Lower leg skin (tissue), 4 donors: ENCODE measurements around the gene RGP1. TPM values are rescaled to one million over a fixed set of nuclear protein-coding genes. Genes with fewer than 3 reads are reported as not detected.

Source experiments
- DNase-seq, 2 donors: peaks; one replicate each; pipeline ENCODE4 v3.0.0-alpha.2; 2019; ENCODE audit warnings: low spot score in 2 of 2
- H3K4me3 ChIP-seq: fragments of 200-600 bp; sonication (generic); 2 replicates; pipeline ENCODE4 v1.5.1; 2017; ENCODE audit warnings: mild to moderate bottlenecking, low read depth; ENCODE audit not compliant: poor library complexity, severe bottlenecking
- POLR2A ChIP-seq, 2 donors: fragments of 450-650 bp; IDR thresholded peaks; one replicate each; pipeline ENCODE4 v1.6.1; 2016 to 2017; ENCODE audit warnings: antibody characterized with exemption in 2 of 2, mild to moderate bottlenecking in 1 of 2, moderate library complexity in 1 of 2
- WGBS, 2 donors: methylation state at CpG; one replicate each; pipeline ENCODE4 v1.1.5; 2018; 5-methylcytosine and 5-hydroxymethylcytosine counted together
- intact Hi-C: fragments of 100-400 bp; cut with DNase I; formaldehyde crosslinking; loops from one replicate; pipeline ENCODE4 v1.15.0; 2023; ENCODE audit warnings: low total_unique reads
- total RNA-seq, 4 donors: library from RNA; depleted of rRNA; stranded (reverse); fragments of >200 nt; gene quantifications; one replicate each; pipeline ENCODE4 v1.1.0, GENCODE V29; 2016
- TF ChIP-seq, protein P1 (sequence below), 3 donors: fragments of 450-650 bp; IDR thresholded peaks; one replicate each; pipeline ENCODE4 v1.5.1; 2016; ENCODE audit warnings: antibody characterized with exemption in 3 of 3, mild to moderate bottlenecking in 3 of 3, moderate library complexity in 2 of 3

Gene RGP1, protein sequence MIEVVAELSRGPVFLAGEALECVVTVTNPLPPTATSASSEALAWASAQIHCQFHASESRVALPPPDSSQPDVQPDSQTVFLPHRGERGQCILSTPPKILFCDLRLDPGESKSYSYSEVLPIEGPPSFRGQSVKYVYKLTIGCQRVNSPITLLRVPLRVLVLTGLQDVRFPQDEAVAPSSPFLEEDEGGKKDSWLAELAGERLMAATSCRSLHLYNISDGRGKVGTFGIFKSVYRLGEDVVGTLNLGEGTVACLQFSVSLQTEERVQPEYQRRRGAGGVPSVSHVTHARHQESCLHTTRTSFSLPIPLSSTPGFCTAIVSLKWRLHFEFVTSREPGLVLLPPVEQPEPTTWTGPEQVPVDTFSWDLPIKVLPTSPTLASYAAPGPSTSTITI
- total RNA-seq = 10 to 100 TPM; 17.1 to 26.4 (median 22.1) TPM

DNA sequence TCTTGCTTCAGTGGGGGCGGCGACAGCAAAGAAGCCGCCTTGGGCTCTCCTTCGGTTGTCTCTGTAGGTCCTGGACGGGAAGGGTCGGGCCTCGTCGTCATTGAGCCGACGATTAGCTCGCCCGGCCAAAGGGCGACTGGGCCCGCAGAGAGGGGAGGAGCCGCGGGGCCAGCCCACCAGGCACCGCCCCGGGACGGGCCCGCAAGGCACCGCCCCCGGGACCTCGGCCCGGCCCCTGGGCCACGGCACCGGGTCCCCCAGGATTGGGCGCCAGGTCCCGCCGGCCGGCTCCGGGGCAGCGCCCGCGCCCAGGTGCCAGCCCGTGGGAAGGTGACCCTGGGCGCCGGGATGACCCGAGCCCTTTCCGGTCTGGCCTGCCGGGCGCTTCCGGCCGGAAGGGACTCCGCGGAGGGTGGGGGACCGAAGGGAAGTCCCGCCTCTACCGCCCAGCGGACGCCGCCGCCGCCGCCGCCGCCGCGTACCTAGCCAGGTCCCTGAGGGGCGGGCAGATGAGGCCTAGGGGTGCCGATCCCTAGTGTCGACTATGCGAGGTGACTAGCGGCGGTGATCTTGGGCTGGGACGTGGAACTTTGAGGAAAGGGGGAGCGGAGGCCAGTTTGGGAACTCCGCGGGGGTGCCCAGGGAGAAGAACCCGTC is at the start of gene RGP1, which contains the start of gene GBA2:
Gene RGP1 (plus strand): TSS at position 430 of the 657 bp plus-strand sequence. CDS start 469 bp downstream, outside the sequence.
Gene GBA2 (minus strand): TSS at position 371 of the 657 bp plus-strand sequence. CDS start 524 bp downstream, outside the sequence.
- DNase-seq = peak in 1 of 2 donors; percentile 94
- peak within 1 kb of the TSS; percentile 80 for H3K4me3 ChIP-seq
- intact Hi-C loops = no loop called here
- no peak for TF ChIP-seq POLR2A (IDR thresholded peaks at IDR 0.05)
- TF ChIP-seq, protein P1, sequence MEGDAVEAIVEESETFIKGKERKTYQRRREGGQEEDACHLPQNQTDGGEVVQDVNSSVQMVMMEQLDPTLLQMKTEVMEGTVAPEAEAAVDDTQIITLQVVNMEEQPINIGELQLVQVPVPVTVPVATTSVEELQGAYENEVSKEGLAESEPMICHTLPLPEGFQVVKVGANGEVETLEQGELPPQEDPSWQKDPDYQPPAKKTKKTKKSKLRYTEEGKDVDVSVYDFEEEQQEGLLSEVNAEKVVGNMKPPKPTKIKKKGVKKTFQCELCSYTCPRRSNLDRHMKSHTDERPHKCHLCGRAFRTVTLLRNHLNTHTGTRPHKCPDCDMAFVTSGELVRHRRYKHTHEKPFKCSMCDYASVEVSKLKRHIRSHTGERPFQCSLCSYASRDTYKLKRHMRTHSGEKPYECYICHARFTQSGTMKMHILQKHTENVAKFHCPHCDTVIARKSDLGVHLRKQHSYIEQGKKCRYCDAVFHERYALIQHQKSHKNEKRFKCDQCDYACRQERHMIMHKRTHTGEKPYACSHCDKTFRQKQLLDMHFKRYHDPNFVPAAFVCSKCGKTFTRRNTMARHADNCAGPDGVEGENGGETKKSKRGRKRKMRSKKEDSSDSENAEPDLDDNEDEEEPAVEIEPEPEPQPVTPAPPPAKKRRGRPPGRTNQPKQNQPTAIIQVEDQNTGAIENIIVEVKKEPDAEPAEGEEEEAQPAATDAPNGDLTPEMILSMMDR (IDR thresholded peaks at IDR 0.05) = no peak
- WGBS, 2 donors = 0% methylated on average over 14 to 27 of the region's 69 CpGs

DNA sequence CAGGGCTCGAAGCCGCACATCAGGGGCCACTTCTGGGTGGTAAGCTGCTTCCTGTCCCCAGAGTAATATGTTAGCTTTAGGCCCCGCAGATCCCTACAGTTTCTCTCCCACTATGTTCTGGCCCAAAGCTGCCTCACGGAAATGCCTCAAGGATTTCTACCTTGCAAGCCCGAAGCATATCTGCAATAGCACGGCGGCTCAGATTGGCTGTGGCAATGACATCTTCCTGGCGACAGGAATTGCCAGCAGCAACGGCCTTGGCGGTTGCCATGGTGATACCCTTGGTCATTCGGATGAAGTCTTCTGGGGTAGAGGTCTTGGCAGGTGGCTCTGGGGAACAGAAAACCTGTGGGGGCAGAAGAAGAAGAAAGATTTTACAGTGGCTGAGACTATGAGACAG is 49.1 kb upstream of the RGP1 start:
- intact Hi-C loops = no loop called here
- H3K4me3 ChIP-seq = no peak overlapping the region
- 87 to 88% methylated on average over 11 of the region's 11 CpGs for WGBS, 2 donors
- no peak for DNase-seq
- TF ChIP-seq, protein P1 (IDR thresholded peaks at IDR 0.05) = no peak
- no peak for TF ChIP-seq POLR2A (IDR thresholded peaks at IDR 0.05)

DNA sequence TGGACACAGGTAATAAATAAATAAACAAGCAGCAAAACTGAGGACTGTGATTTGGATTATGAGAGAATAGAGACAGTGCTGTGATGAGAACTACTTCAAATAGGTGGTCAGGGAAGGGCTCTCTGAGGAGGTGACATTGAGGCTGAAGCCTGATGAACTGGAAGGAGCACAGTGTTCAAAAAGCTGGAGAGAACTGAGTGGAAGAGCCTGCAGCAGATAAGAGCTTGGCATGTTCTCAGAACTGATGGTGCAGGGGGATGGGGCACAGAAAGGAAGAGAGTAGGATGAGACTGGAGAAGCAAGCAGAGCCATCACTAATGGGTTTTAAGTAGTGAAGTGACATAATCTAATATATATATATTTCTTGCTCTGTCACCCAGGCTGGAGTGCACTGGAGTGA is 48.1 kb upstream of the RGP1 start:
- no peak for DNase-seq
- no peak for TF ChIP-seq POLR2A (IDR thresholded peaks at IDR 0.05)
- intact Hi-C loops = no loop called here
- H3K4me3 ChIP-seq = no peak overlapping the region

DNA sequence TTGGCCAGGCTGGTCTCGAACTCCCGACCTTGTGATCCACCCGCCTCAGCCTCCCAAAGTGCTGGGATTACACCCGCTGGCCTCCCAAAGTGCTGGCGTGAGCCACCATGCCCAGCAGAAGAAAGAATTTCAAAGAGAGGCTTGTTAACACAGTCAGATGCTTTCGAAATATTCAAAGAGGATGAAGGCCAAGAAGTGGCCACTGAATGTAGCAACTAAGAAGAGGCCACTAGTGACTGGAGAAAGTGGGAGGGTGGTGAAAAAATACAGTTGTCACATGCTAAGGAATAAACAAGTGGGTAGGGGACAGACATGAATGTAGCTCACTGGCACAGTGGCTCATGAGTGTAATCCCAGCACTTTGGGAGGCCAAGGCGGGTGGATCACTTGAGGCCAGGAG is 46.4 kb upstream of the RGP1 start:
- 97 to 100% methylated on average over 7 of the region's 7 CpGs for WGBS, 2 donors
- intact Hi-C loops = no loop called here
- no peak for TF ChIP-seq POLR2A (IDR thresholded peaks at IDR 0.05)
- TF ChIP-seq, protein P1 (IDR thresholded peaks at IDR 0.05) = no peak
- no peak for DNase-seq
- no peak overlapping the region for H3K4me3 ChIP-seq

DNA sequence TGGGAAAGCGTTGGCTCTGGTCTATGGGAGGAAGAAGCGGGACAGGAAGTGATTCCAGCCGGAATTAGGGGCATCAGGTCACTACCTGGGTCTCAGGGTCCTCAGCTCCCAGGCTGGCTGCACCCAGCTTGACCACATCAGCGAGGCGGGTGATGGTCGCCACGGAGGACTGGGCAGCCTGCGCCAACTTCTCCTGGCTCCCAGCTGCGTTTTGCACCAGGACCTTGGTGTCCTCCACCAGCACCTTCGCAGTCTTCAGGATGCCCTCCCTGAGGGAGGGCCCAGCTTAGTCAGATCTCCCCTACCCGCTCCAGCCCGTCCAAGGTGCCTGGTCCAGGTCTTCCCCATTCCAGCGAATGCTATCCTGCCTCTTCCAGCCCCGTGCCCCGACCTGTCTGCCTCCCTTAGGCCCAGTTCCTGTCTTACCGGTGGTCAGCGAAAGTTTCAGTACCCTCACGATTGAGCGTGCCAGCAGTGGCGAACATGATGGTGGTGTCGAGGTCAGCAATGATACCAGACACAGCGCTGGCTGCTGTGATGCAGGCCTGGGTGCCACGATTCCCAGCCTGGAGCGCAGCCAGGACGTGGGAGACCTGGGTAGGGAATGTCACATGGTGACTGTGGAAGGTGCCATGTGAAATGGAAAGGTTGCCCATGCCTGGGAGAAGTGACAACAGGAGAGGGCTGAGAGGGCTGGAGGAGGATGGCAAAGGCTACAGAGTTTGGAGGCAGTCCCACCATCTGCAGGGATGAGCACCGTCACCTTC is 45.0 kb upstream of the RGP1 start:
- WGBS, 2 donors = 91 to 94% methylated on average over 26 of the region's 26 CpGs
- TF ChIP-seq, protein P1 (IDR thresholded peaks at IDR 0.05) = no peak
- no peak for TF ChIP-seq POLR2A (IDR thresholded peaks at IDR 0.05)
- intact Hi-C loops = no loop called here
- H3K4me3 ChIP-seq = no peak overlapping the region
- DNase-seq = no peak

DNA sequence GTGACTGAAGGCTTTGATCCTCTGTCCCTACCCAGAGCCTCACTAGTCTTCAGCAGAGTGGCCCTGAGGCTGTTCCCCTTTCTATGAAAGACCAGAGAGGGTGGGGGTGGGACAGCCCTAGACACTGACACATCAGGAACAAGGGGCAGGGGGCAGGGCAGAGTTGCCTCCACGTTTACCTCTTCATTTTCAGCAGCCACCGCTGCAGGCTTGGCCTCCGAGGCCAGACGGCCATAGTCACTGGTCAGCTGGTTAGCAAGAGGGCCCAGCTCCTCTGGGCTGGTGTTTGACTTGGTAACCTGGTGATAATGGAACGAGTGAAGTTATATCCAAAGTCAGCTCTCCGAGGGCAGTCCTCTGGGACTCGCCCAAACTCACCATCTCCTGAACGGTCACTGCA is 43.7 kb upstream of the RGP1 start:
- no peak for DNase-seq
- intact Hi-C loops = no loop called here
- WGBS, 2 donors = 88 to 90% methylated on average over 8 of the region's 8 CpGs
- no peak overlapping the region for H3K4me3 ChIP-seq
- TF ChIP-seq POLR2A (IDR thresholded peaks at IDR 0.05) = no peak
- TF ChIP-seq, protein P1 (IDR thresholded peaks at IDR 0.05) = no peak
